Common myeloid progenitor, CD34-positive (primary cell): ENCODE results near the gene PDE4B.
"Not testable (repeated sequence)": the region's sequence is repeated elsewhere in the genome, so short reads cannot be mapped to it uniquely, and the experiment has no call there.

Experiments used
- CTCF ChIA-PET: fragments of 350-600 bp; sonication (Branson Sonifier 250); formaldehyde crosslinking; loops from one replicate; lab custom pipeline; 2021; ENCODE audit warnings: antibody characterized with exemption; lab: Charles Lee
- POLR2A ChIA-PET: fragments of 350-600 bp; sonication (Branson Sonifier 250); formaldehyde crosslinking; loops from one replicate; lab custom pipeline; 2021; ENCODE audit warnings: antibody characterized with exemption; lab: Charles Lee
- DNase-seq, 3 donors: peaks; one replicate each; pipeline versions ENCODE4 v3.0.0 to v3.0.0-alpha.2; 2013
- H3K27ac ChIP-seq, 2 experiments: 1 replicate in 1 of 2; 2 replicates in 1 of 2; pipeline ENCODE4 v1.7.0; 2013; ENCODE audit warnings: inconsistent platforms in 2 of 2, low read length in 2 of 2, mild to moderate bottlenecking in 2 of 2, low read depth in 1 of 2, moderate library complexity in 1 of 2; ENCODE audit not compliant: severe bottlenecking in 2 of 2, insufficient read depth in 1 of 2, poor library complexity in 1 of 2
- H3K27me3 ChIP-seq, 5 experiments: replicated peaks in 2 of 5; 1 replicate in 3 of 5; 2 replicates in 2 of 5; pipeline versions ENCODE4 v1.6.1 to v1.7.0; 2013; ENCODE audit warnings: low read length in 4 of 5, mild to moderate bottlenecking in 2 of 5, moderate library complexity in 2 of 5, inconsistent platforms in 1 of 5; ENCODE audit not compliant: insufficient read depth in 5 of 5, control insufficient read depth in 4 of 5
- H3K36me3 ChIP-seq, 4 experiments: 1 replicate in 2 of 4; 2 replicates in 2 of 4; pipeline versions ENCODE4 v1.6.1 to v1.7.0; 2013; ENCODE audit warnings: low read length in 3 of 4, control low read depth in 1 of 4, mild to moderate bottlenecking in 1 of 4; ENCODE audit not compliant: control insufficient read depth in 4 of 4, insufficient read depth in 4 of 4
- H3K4me1 ChIP-seq, 4 experiments: 1 replicate in 3 of 4; 2 replicates in 1 of 4; pipeline versions ENCODE4 v1.6.1 to v1.7.1; 2013; ENCODE audit warnings: low read length in 3 of 4, mild to moderate bottlenecking in 3 of 4, control low read depth in 1 of 4, inconsistent platforms in 1 of 4, moderate library complexity in 1 of 4; ENCODE audit not compliant: control insufficient read depth in 4 of 4, insufficient read depth in 4 of 4; ENCODE audit errors: control extremely low read depth in 1 of 4
- H3K4me3 ChIP-seq, 7 experiments: 1 replicate in 4 of 7; 2 replicates in 3 of 7; pipeline versions ENCODE4 v1.5.1 to v1.7.0; 2013; ENCODE audit warnings: mild to moderate bottlenecking in 7 of 7, low read length in 6 of 7, moderate library complexity in 6 of 7, inconsistent platforms in 2 of 7, low read depth in 2 of 7, control low read depth in 1 of 7; ENCODE audit not compliant: insufficient read depth in 4 of 7, control insufficient read depth in 1 of 7; ENCODE audit errors: extremely low read depth in 1 of 7
- H3K9me3 ChIP-seq, 5 experiments: 1 replicate in 4 of 5; 2 replicates in 1 of 5; pipeline versions ENCODE4 v1.6.1 to v1.7.1; 2013; ENCODE audit warnings: low read length in 4 of 5, mild to moderate bottlenecking in 2 of 5, inconsistent platforms in 1 of 5, low read depth in 1 of 5, moderate library complexity in 1 of 5; ENCODE audit not compliant: control insufficient read depth in 4 of 5, insufficient read depth in 2 of 5; ENCODE audit errors: control extremely low read depth in 1 of 5
- WGBS: methylation state at CpG from one replicate; pipeline ENCODE4 v1.1.5; 2013; ENCODE audit not compliant: insufficient coverage; 5-methylcytosine and 5-hydroxymethylcytosine counted together

Gene PDE4B

DNA sequence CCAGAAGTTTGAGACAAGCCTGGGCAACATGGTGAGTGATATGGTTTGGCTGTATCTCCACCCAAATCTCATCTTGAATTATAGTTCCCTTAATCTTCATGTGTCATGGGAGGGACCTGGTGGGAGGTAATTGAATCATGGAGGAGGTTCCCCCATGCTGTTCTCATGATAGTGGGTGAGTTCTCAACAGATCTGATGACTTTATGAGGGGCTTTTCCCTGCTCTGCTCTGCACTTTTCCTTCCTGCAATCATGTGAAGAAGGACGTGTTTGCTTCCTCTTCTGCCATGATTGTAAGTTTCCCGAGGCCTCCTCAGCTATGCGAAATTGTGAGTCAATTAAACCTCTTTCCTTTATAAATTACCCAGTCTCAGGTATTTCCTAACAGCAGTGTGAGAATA is 213.8 kb downstream of the PDE4B start:
- H3K4me1 ChIP-seq, DNase-seq, H3K27me3 ChIP-seq, CTCF ChIA-PET, H3K9me3 ChIP-seq, H3K4me3 ChIP-seq, H3K27ac ChIP-seq, POLR2A ChIA-PET, H3K36me3 ChIP-seq: not testable (repeated sequence)
- 83% methylated on average over 2 of the region's 3 CpGs for WGBS

DNA sequence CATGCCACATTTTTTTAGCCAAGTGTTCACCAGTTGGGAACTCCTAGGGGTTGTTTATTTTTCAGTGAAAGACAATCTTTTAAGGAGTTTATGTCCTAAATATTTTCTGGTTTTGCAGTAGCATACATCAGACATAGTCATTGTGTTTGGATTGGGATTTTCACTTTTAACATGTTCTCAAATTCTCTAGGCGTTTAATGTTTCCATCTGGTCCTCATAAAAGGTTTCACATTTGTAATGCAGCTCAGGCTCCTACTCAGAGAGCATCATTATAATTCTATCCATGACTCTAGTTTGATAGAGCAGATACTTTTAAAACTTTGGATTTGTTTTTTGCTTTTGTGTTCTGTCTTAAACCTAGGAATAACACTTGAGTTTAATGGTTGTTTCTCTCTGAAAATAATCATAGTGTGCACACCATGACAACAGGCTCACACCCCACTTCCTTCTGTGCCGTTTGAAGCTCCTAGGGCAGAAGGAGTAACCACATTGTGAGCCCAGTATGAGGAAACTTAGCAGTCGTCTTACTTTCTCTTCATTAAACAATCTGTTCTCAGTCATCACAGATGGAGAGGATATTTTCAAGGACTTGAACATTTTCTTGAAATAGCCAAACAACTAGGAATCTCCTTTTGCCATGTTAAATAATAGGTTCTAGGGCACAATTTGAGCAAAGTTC is 219.6 kb downstream of the PDE4B start:
- DNase-seq: peak in 2 of 3 donors; percentile 60 to 73
- CTCF ChIA-PET: no interaction called here
- Histone ChIP-seq H3K9me3 (no peaks in the 10 kb centered on the region), H3K4me1 (peaks cover 0 to 8% (median 0%) of the 10 kb centered on the region in 4 experiments), H3K27ac (no peak overlapping the region), H3K36me3 (no peaks in the 10 kb centered on the region), H3K4me3 (no peak overlapping the region), H3K27me3 (no peaks in the 10 kb centered on the region)
- WGBS: 47% methylated on average over 3 of the region's 3 CpGs
- POLR2A ChIA-PET: no interaction called here

DNA sequence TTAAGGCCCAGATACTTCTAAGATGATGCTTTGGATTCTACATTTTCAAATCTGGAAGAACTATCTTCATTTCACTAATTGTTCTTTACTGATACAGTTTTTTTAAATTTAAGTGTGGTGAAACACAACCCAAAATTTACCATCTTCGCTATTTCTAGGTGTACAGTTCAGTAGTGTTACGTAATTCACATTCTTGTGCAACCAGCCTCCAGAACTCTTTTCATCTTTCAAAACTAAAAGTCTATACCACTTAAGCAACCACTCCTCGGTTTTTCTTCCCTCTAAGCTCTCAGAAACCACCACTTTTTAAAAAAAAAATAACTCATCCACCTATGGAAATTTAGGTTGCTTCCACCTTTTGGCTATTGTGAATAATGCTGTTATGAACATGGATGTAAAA is 220.7 kb downstream of the PDE4B start:
- ChIA-PET CTCF (no interaction called here), POLR2A (interaction anchor here (0.5 kb wide), 1 partner anchor 155 kb away, joined by 3 read pairs; no protein-coding TSS in a partner anchor)
- Histone ChIP-seq H3K27me3 (no peaks in the 10 kb centered on the region), H3K4me1 (peaks cover 0 to 8% (median 0%) of the 10 kb centered on the region in 4 experiments), H3K27ac (no peak overlapping the region), H3K36me3 (no peaks in the 10 kb centered on the region), H3K4me3 (no peak overlapping the region), H3K9me3 (no peaks in the 10 kb centered on the region)
- WGBS: 100% methylated on average over 1 of the region's 3 CpGs
- peak in 1 of 3 donors; percentile 3 for DNase-seq

DNA sequence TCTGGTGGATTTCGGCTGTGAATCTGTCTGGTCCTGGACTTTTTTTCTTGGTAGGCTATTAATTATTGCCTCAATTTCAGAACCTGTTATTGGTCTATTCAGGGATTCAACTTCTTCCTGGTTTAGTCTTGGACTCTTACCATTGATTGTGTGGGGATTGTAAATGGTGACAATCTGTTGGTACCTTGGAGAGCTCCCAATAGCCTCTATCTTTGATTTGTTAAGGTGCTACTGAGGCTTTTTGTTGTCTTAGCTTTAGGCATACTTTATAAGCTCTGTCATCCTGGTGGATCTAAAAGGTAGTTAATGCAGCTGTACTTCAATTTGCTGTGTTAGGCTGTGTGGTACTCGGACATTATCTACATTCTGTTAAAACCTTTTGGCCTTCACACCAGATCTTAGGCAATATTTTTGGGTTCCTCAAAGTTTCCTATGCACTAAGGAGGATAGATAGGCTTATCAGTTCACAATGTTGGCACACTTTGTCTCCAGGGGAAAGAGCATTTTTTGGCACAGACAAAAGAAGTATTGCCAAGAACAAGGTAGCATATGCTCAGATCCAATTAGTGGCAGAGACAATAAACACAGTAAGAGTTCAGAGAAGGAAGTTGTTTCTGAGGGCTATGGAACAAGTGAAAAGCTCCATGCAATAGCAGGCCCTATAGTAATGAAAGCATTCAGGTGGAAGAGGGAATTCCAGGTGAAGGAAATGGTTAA is 230.4 kb downstream of the PDE4B start:
- Histone ChIP-seq H3K36me3 (no peaks in the 10 kb centered on the region), H3K27me3 (no peaks in the 10 kb centered on the region), H3K27ac (no peak overlapping the region), H3K4me1 (no peaks in the 10 kb centered on the region), H3K9me3 (no peaks in the 10 kb centered on the region), H3K4me3 (no peak overlapping the region)
- ChIA-PET CTCF (interaction anchor here (0.6 kb wide), 1 partner anchor 718 kb away, joined by 3 read pairs; no protein-coding TSS in a partner anchor), POLR2A (no interaction called here)
- peak in 2 of 3 donors; percentile 17 to 23 for DNase-seq
- no CpG with 5 or more reads among the region's 2 CpGs for WGBS

DNA sequence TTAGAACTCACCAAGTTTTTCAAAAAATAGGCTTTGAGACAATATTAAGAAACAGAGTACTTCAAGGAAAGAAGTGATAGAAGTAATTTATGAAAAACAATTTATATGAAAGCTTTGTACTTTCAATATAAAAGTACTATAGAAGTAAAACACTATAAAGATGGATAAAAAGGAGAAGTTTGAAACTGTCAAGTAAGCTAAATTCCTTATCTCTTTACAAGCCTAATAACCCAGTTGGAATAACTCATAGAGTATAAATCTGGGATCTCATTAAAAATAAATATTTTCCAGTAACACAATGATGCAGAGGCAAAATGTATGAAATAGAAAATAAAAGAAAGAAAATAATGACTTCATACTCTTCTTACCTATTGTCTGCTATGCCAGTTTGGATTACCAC is 232.5 kb downstream of the PDE4B start:
- ChIA-PET CTCF (no interaction called here), POLR2A (no interaction called here)
- no peaks in the 10 kb centered on the region for H3K4me1 ChIP-seq

DNA sequence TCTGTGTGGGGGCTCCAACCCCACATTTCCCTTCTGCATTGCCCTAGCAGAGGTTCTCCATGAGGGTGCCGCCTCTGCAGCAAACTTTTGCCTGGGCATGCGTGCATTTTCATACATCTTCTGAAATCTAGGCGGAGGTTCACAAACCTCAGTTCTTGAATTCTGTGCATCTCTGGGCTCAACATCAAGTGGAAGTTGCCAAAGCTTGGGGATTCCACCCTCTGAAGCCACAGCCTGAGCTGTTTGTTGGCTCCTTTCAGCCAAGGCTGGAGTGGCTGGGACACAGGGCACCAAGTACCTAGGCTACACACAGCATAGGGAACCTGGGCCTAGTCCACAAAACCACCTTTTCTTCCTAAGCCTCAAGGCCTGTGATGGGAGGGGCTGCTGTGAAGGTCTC is 235.3 kb downstream of the PDE4B start:
- H3K4me1 ChIP-seq: no peaks in the 10 kb centered on the region
- no peaks in the 10 kb centered on the region for H3K36me3 ChIP-seq
- H3K27ac ChIP-seq: no peak overlapping the region
- DNase-seq: no peak
- peaks cover 0 to 8% (median 0%) of the 10 kb centered on the region in 5 experiments for H3K9me3 ChIP-seq
- no peak overlapping the region for H3K4me3 ChIP-seq
- ChIA-PET POLR2A (no interaction called here), CTCF (no interaction called here)
- WGBS: 97% methylated on average over 3 of the region's 3 CpGs
- no peaks in the 10 kb centered on the region for H3K27me3 ChIP-seq

More for the DNA sequence above, 232.5 kb downstream of the PDE4B start:
- no peak overlapping the region for H3K4me3 ChIP-seq
- DNase-seq: no peak
- no peak overlapping the region for H3K27ac ChIP-seq
- peaks cover 0 to 6% (median 0%) of the 10 kb centered on the region in 5 experiments for H3K9me3 ChIP-seq
- no peaks in the 10 kb centered on the region for H3K27me3 ChIP-seq
- H3K36me3 ChIP-seq: no peaks in the 10 kb centered on the region

DNA sequence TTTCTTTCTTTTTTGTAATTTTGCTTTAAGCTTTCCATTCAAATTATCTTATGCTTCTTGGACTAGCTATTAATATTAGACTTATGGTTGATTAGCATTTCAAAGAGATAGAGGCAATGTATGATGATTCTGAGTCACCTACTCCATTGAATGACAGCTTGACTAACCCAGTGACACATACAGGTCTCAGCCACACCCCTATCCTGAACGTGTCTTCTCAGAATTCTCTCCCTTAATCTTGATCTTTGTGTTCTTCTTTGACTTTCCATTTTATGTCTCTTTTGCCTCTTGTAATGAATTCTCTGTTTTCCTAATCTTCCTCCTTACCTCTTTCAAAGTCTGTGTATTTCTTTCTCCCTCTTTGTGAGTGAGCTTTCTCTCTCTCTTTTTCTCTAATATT is 241.1 kb downstream of the PDE4B start:
- H3K4me3 ChIP-seq: no peak overlapping the region
- peaks cover 0 to 8% (median 0%) of the 10 kb centered on the region in 5 experiments for H3K9me3 ChIP-seq
- CTCF ChIA-PET: no interaction called here
- DNase-seq: no peak
- no peaks in the 10 kb centered on the region for H3K36me3 ChIP-seq
- no peaks in the 10 kb centered on the region for H3K4me1 ChIP-seq
- WGBS: 50% methylated on average over 1 of the region's 1 CpG
- POLR2A ChIA-PET: interaction anchor here (0.6 kb wide), 1 partner anchor 434 kb away, joined by 3 read pairs; no protein-coding TSS in a partner anchor
- no peaks in the 10 kb centered on the region for H3K27me3 ChIP-seq
- no peak overlapping the region for H3K27ac ChIP-seq
